HG03354 (cell line): ENCODE results near the gene IQGAP2.
"Not testable (repeated sequence)": the region's sequence is repeated elsewhere in the genome, so short reads cannot be mapped to it uniquely, and the experiment has no call there.

Experiments
- ATAC-seq: cut with Tn5 transposase; IDR thresholded peaks from one replicate; pipeline ENCODE4 v1.9.1; 2021; ENCODE audit warnings: mild to moderate bottlenecking; ENCODE audit not compliant: unreplicated experiment, poor library complexity, severe bottlenecking

IQGAP2 gene

DNA sequence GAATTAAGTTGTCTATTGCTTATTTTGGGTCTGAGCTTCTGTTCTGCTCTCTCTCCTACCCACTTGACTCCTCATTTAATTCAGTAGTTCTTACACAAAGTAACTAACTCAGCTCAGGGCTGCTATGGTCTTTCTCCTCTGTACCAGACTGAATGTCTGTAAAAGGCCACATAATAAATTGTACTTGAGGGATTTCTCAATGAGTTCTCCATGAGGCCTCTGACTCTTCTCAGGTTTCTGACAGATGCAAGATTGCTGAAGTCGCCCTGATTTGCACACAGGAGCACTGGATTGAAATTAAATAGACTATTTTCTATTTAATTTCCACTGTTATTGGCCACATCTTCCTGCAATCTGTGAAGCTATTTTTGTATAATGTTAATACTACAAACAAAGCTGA lies 2.9 kb downstream of the IQGAP2 start:
- no peak for ATAC-seq

DNA sequence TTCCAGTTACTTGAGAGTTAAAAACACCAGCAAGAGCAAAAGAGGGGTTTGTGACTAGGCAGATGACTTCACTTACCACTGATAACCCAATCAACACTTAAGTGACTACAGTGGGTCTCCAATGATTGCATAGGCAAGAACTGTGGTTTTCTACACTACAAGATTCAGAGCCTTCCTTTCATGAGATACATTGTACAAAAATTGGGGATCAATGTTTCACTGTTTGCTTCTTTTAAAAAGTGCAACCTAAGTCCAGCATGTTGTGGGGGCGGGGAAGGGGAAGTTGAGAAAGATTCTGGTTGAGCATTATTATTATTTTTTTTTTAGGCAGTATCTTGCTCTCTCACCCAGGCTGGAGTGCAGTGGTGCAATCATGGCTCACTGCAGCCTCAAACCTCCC lies 3.6 kb downstream of the IQGAP2 start:
- ATAC-seq = no peak

DNA sequence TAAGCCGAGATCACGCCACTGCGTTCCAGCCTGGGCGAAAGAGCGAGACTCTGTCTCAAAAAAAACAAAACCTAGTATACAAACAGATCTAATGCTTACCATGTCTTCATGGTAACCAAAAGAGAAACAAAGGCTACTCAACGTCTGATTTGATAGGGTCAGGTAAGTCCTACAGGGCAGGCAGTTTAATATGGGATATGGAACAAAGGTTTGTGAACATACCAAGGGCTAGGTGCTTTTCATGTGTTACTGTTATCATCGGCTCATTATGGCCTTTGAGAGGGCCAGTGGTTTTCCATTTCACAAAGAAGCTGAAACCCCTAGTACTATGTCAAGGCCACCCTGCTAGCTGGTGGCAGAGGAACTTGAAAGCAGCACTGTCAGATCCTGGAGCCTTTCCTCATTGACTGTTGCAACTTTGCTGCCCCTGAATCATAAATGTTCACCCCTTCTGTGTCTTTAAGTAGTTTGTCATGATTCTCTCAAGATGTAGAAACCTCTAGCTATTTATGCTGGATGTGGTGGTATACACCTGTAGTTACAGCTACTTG lies 5.1 kb downstream of the IQGAP2 start:
- ATAC-seq = no peak

DNA sequence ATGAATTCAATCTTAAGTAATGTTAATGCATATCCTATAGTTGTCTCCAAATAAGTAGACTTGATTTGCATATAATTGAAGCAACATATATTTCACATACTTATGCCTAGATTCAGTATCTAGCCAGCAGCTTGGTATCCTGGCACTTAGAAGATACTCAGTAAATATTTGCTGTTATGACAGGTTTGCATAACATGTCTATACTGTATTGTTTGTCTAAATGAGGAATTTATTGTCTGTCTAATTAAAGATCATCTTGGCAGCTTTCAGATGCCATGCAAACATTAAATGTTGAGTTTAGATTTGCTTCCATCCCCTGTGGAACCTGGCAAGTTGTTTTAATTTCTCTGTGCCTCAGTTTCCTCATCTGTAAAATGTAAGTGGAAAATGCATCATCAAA lies 9.4 kb downstream of the IQGAP2 start:
- no peak for ATAC-seq

DNA sequence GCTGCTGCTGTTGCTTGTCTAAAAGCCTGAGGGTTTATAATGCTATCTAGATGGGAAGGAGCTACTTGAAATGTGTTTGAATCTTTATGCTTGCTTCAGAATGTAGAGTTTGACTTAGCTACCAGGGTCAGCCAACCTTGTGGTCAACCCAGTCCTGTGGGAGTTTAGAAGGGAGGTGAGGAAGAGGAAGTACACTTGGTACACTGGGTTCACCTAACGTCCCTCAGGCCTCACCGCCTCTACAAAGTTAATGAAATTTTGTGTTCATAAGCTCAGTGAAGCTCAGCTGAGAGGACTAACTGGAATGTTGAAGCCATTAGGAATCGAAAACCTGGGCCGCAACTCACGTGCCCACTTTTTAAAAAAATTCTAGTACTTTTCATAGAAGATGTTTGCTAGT lies 10.7 kb downstream of the IQGAP2 start:
- ATAC-seq = no peak

DNA sequence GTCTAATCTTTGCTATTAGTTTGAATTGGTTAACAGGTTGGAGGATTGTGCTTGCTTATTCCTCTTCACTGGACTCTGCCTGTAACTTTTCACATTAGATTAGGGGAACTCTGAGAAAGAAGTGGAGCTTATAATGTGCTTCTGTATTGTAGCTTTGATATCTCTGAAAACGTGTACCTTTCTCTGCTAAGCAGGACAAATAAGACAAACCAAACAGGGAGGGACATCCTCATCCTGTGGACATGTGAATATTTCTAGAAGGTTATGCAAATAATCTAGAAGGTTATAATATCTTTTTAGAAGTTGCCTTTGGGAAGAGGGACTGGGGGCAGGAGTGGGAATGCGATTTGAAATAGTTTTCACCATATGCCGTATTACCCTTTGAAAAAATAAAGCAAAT lies 11.7 kb downstream of the IQGAP2 start:
- no peak for ATAC-seq

DNA sequence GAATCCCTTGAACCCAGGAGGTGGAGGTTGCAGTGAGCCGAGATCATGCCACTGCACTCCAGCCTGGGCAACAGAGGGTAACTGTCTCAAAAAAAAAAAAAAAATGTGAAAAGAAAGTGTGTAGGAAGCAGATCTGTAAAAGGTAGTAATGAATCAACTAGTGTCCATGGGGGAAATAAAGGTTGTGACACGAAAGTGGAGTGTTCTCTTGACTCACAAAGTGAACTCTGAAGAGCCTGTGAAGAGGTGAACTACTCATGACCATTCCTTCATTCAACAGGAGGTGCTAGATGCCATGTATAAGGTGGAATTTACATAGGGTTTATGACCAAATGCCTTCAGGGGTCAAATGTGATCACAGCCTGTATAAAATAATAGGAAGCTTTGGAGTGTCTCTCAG lies 12.8 kb downstream of the IQGAP2 start:
- no peak for ATAC-seq

DNA sequence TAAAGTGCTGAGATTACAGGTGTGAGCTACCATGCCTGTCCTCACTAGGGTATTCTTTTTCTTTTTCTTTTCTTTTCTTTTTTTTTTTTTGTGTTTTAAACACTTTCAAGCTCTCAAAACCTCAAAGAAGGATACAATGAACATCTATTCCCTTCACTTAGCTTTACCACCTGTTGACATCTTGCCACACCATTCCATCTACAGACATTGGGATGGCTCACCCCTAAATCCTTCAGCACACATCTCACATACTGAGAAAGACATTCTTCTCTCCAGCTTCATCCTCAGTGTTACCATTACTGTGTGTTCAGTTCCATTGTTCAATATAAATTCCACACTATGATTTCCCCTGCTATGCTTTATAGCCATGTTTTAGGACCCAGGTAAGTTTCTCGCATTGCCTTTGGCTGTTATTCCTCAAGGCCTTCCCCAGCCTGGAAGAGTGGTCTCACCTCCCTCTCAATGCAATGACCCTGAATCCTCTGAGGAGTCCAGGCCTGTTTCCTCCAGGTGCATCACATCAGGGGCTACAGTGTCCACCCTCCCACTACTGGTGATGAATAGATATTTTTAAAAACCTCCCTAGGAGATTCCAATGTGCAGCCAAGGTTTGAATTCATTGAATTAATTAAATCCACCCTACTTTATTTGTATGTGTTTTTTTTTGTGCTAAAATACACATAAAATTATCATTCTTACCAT lies 16.7 kb downstream of the IQGAP2 start:
- no peak for ATAC-seq

DNA sequence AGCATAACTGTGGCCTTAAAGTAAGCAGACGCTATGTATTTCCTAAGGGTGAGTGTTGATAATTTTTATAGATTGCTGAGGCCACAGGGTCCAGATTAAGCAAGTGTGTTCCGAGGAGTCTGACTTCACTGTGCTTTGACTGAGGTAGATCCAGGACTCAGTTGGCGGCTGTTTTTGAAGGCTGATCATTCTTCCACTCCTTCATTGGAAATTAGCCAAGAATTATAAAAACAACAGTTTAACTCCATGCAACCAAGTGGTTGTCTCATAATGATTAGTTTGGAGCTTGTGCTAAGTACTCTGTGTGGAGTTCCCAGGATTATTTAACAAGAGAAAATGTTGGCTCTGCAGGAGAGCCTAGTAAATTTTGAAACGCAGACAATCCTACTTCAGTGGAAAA lies 19.1 kb downstream of the IQGAP2 start:
- ATAC-seq = no peak

DNA sequence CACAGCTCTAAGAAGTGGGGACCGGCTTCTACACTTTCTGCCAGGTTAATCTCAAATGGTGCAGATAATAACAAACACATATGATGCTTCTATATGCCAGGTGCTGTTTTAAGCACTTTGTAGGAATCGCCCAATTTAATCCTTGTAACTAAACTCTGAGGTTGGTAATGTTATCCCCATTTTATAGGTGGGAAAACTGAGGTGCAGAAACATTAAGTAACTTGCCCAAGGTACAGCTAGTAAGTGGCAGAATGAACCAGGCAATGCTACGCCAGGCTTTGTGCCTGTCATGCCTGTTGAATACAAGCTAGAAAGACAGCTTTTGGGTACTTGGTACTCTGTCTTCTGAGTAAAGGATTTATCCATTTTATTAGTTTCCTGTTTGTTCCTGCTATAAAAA lies 19.7 kb downstream of the IQGAP2 start:
- no peak for ATAC-seq

DNA sequence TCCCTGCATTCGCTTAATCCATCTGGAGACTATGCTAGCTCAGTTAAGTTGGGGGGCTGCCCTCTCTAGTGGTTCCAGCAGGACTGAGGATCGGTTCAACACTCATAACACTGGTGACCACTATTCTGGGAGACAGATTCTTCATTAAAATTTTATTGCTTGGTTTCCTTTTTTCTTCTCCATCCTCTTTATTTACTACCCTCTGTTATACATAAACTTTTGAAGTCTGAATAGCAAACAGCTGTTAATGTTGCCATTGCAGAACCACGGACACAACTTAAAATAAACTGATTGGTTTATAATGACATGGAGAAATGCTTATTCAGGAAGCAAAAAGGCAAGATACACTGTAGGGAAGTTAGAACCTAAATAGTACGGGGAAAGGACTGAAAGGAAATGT lies 22.1 kb downstream of the IQGAP2 start:
- no peak for ATAC-seq

DNA sequence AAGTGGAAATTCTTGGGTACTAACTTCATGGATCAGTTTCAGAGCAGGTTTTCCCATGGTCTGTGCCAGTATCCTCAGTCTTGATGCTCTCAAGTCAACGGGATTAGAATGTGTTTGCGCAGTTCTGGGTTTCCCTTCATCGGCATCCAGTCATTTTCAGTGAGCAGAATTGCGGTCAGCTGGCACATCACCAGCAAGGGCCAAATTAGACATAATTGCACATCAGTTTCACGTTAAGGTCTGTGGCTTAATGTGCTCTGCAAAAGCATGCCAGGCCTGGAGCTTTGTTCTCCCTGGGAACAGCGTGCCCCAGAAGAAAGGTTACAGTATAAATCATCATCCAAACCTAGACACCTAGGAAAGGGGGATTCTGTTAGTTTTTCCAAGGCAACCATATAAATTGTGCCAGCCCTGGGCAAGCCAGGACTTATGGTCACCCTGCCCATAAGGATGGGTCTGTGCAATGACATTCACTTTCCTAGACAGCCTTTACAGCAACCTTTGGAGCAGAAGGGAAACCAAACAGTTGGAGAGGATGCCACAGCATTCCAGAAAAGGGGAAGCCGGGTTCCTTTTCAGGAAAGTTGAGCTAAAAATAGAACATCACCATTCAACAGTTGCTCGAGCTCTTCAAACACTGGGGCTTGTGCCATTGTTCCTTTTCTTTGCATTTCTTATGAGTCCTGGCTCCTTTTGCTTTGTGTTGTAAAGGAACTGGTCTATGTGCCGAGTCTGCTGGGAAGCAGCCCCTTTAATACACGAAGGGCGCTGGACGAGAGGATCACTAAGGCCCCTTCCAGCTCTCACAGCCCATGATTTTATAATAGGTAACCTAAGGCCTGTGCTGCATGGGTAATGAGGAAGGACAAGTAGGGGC lies 23.1 kb downstream of the IQGAP2 start:
- no peak for ATAC-seq

DNA sequence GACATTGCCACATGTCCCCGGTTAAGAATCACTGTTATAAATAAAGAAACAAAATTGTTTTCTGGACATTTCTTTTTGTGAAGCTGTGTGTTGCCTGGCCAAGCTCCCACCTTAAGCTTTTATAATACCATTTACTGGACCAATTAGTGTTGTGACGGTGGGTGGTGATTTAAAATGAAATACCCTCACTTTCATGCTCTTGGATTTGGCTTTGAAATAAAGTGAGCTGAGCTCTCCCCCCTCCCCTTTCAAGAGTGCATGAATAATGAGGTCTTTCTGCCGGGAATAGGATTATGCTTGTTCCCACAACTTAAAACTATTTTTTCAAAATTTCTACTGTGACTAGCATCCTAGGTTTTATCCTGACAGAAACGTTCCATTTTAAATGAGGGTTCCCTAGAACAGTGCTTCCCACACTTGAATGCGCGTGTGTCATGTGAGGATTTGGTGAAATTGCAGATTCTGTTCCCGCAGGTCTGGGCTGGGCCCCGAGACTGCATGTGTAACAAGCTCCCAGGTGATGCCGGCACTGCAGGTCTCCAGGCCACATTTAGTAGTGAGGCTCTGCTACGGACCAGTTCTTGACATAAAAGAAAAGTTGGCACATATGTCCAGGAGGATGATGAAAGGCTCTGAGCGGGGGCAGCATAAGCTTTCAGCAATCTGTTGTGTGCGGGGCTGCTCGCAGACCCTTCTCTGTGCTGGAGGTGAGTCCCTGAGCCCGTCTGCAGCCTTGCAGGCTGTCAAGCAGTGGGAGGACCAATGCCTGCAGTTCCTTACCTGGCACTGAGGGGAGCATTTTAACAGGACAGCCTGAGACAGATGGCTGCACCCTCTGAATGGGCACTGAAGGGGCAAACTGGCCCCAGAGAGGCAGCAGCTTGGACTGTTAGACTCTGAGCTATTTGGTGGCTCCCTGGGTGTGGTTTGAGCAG lies 24.4 kb downstream of the IQGAP2 start:
- ATAC-seq = no peak

DNA sequence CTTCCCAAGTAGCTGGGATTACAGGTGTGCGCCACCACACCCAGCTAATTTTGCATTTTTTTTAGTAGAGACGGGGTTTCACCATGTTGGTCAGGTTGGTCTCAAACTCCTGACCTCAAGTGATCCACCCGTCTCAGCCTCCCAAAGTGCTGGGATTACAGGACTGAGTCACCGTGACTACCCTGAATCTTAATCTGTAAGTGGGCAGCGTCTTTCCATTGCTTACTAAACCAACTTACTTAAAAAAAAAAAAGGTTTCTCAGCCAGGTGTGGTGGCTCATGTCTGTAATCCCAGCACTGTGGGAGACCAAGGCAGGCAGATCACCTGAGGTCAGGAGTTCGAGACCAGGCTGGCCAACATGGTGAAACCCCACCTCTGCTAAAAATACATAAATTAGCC lies 25.5 kb downstream of the IQGAP2 start:
- not testable (repeated sequence) for ATAC-seq

DNA sequence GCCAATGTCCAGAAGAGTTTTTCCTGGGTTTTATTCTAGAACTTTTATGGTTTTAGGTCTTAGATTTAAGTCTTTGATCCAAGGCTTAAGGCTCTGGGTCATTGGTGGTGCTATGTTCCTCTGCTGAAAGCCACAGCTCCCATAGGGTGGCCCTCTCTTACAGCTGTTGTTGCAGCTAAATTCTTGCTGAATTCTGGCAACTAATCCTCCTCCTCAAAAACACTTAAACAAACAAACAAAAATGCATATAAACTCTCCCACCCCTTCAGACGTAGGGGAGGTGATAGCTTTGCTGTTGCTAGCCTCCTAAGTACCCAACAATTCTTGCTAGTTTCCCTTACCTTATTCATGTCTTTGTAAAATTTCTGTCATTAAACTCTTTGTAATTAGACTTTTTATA lies 30.2 kb downstream of the IQGAP2 start:
- no peak for ATAC-seq

DNA sequence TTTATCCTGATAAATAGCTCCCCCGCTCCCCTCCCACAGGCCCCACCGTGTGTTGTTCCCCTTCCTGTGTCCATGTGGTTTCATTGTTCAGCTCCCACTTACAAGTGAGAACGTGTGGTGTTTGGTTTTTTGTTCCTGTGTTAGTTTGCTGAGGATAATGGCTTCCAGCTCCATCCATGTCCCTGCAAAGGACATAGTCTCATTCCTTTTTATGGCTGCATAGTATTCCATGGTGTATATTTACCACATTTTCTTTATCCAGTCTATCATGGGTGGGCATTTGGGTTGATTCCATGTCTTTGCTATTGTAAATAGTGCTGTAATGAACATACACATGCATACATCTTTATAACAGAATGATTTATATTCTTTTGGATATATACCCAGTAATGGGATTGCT lies 34.4 kb downstream of the IQGAP2 start:
- not testable (repeated sequence) for ATAC-seq

DNA sequence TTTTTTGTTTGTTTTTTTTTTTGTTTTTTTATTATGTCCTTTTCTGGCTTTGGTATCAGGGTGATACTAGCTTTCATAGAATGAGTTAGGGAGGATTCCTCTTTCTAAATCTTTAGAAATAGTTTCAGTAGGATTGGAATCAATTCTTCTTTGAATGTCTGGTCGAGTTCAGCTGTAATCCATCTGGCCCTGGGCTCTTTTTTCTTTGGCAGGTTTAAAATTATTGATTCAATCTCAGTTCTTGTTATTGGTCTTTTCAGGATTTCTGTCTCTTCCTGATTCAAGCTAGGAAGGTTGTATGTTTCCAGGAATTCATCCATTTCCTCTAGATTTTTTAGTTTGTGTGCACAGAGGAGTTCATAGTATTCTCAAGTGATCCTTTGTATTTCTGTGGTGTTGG lies 34.9 kb downstream of the IQGAP2 start:
- no peak for ATAC-seq

DNA sequence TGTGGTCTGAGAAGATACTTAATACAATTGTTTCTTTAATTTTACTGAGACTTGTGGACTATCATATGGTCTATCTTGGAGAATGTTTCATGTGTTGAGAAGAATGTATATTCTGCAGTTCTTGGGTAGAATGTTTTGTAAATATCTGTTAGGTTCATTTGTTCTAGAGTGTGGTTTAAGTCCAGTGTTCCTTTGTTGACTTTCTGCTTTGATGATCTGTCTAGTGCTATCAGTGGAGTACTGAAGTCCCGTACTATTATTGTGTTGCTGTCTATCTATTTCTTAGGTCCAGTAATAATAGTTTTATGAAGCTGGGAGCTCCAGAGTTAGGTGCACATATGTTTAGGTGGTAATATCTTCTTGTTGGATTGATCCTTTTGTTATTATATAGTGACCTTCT lies 36.1 kb downstream of the IQGAP2 start:
- no peak for ATAC-seq

DNA sequence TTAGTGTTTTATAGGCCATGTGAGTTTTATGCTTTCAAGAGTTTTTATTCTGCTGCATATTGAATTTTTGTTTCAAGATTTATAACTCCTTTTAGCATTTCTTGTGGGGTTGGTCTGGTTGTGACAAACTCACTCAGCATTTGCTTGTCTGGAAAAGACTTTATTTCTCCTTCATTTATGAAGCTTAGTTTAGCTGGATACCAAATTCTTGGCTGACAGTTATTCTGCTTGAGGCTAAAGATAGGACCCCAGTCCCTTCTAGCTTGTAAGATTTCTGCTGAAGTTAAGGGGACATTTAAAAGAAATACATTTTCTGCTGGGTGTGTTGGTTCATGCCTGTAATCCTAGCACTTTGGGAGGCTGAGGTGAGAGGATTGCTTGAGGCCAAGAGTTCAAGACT lies 36.8 kb downstream of the IQGAP2 start:
- no peak for ATAC-seq

DNA sequence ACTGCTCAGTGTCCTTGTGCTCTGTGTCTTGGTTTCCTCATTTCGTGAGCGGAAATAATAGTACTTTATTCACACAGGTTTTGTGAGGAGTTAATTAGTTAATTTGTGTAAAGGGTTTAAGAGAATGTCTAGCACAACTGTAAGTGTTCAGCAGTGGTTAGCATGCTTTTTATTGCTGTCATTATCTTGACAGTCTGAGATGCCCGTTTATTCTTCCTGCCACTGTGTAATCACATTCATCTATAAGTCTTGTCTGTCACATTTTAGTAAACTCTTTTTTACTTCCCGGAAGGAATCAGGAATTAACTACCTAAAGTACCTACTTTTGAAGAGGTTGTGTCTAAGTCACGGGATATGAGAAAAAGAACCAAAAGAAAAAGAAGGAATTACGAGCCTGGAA lies 38.0 kb downstream of the IQGAP2 start:
- no peak for ATAC-seq
